DOHH2 (cell line): Measurements from ENCODE around the gene MYH7.

Experiments used
- EZH2phosphoT487 ChIP-seq: fragments of 200-600 bp; sonication (generic); IDR thresholded peaks from 2 replicates; pipeline ENCODE4 v1.6.1; 2017; ENCODE audit warnings: borderline replicate concordance, mild to moderate bottlenecking, antibody characterized with exemption, low read length, moderate library complexity, mixed read lengths
- TF ChIP-seq, protein P1 (sequence below): fragments of 200-600 bp; sonication (generic); IDR thresholded peaks from one replicate; pipeline ENCODE4 v1.5.1; 2014; ENCODE audit warnings: antibody characterized with exemption, mild to moderate bottlenecking, low read depth, low read length; ENCODE audit not compliant: poor library complexity, severe bottlenecking

DNA sequence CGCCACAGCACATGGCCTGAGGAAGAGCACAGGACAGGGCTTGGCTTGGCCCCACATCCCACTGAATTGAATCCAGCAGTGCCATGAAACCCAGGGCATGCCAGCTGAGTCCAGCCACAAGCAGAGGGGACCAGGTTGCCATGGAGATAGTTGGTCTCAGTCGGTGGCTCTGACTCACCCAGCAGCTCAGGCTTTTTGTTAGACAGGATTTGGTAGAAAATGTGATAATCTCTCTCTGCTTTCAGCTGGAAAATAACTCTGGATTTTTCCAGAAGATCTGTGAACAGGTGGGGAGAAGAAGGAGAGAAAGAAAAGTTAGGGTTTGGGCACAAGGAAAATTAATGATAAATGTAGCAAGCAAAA, 4.8 kb downstream of the MYH7 start:
- TF ChIP-seq, protein P1, sequence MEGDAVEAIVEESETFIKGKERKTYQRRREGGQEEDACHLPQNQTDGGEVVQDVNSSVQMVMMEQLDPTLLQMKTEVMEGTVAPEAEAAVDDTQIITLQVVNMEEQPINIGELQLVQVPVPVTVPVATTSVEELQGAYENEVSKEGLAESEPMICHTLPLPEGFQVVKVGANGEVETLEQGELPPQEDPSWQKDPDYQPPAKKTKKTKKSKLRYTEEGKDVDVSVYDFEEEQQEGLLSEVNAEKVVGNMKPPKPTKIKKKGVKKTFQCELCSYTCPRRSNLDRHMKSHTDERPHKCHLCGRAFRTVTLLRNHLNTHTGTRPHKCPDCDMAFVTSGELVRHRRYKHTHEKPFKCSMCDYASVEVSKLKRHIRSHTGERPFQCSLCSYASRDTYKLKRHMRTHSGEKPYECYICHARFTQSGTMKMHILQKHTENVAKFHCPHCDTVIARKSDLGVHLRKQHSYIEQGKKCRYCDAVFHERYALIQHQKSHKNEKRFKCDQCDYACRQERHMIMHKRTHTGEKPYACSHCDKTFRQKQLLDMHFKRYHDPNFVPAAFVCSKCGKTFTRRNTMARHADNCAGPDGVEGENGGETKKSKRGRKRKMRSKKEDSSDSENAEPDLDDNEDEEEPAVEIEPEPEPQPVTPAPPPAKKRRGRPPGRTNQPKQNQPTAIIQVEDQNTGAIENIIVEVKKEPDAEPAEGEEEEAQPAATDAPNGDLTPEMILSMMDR: no peak
- no peak for TF ChIP-seq EZH2phosphoT487
